Cardiac muscle cell (in vitro differentiated cells and primary cell): ENCODE data around the gene TMEM184C. TPM values are rescaled to one million over a fixed set of nuclear protein-coding genes. Genes with fewer than 3 reads are reported as not detected.

Source experiments
- DNase-seq, 2 donors: peaks; one replicate each; pipeline versions ENCODE4 v3.0.0 to v3.0.0-alpha.2; 2010 to 2017; ENCODE audit warnings: low read depth in 1 of 2, low spot score in 1 of 2
- H3K27ac ChIP-seq: fragments of 200-600 bp; sonication (generic); 2 replicates; pipeline ENCODE4 v1.5.1; 2016
- H3K27me3 ChIP-seq: fragments of 200-600 bp; sonication (generic); 2 replicates; pipeline ENCODE4 v1.6.0; 2016; ENCODE audit warnings: control low read depth
- H3K36me3 ChIP-seq: fragments of 200-600 bp; sonication (generic); 2 replicates; pipeline ENCODE4 v1.5.1; 2016; ENCODE audit warnings: control low read depth
- H3K4me1 ChIP-seq: fragments of 200-600 bp; sonication (generic); 2 replicates; pipeline ENCODE4 v1.8.1; 2017; ENCODE audit warnings: low read depth, mild to moderate bottlenecking, mixed run types
- H3K4me3 ChIP-seq: fragments of 200-600 bp; sonication (generic); 2 replicates; pipeline ENCODE4 v1.5.1; 2016; ENCODE audit warnings: mild to moderate bottlenecking
- H3K9me3 ChIP-seq: fragments of 200-600 bp; sonication (generic); 2 replicates; pipeline ENCODE4 v1.5.1; 2017; ENCODE audit warnings: low read depth, mild to moderate bottlenecking, control low read depth
- CTCF ChIP-seq: IDR thresholded peaks from 2 replicates; pipeline ENCODE4 v1.5.1; 2012; ENCODE audit warnings: low read depth, mild to moderate bottlenecking, low read length
- polyA plus RNA-seq: library from polyadenylated mRNA; unstranded; fragments of >200 nt; fragmentation: Nextera tagmentation; extraction: Ambion mirVana; gene quantifications from 2 replicates; pipeline ENCODE4 v1.2.1, GENCODE V29; 2016
- total RNA-seq: library from RNA; depleted of rRNA; stranded (reverse); fragments of >200 nt; gene quantifications from 2 replicates; pipeline ENCODE4 v1.2.3, GENCODE V29; 2016

Gene TMEM184C
- total and polyA plus RNA-seq, 2 experiments from 2014 or later = 30.7 to 32.3 TPM

DNA sequence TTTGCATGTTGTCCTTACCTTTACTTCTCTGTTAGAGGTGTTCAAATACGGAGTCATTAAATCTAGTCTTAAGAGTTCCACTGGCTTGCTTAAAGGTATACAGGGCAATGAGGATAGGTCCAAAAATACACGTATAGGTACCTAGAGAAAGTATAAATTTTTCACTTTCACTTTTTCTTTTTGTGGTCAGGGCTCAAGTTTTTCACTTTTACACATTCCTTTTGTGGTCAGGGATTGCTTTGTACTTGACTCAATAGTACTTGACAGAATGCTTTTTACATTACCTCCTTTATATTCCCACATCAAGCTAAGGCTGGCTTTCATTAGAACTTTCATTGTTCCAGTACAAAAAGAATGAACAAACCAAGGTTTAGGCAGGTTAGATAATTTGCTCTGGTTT is 21.7 kb downstream of the TMEM184C start:
- Histone ChIP-seq H3K4me3 (no peak overlapping the region), H3K4me1 (peaks cover 2% of the 10 kb centered on the region), H3K27ac (no peak overlapping the region), H3K36me3 (peaks cover 36% of the 10 kb centered on the region), H3K9me3 (no peaks in the 10 kb centered on the region), H3K27me3 (no peaks in the 10 kb centered on the region)
- no peak for TF ChIP-seq CTCF
- DNase-seq = peak in 1 of 2 donors; percentile 17

DNA sequence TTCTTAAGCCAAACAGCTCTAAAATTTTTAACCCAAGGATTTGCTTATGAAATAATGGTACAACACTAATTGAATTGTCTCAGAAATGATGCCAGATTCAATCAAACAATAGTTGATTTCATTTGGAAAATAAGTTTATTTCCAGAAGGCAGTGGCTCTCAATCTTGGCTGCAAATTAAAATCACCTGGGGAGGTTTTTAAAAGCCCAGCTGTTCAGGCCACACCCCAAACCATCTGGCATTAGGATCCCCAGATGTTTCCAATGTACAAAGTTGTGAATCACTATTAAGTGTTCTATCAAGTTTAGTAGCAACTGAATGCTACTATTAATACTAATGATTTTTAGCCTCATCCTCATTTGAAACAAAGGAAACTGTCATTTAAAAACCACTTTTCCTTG is 22.2 kb downstream of the TMEM184C start:
- no peak for DNase-seq
- Histone ChIP-seq H3K4me1 (peaks cover 6% of the 10 kb centered on the region), H3K4me3 (no peak overlapping the region), H3K27ac (no peak overlapping the region), H3K27me3 (no peaks in the 10 kb centered on the region), H3K36me3 (peaks cover 32% of the 10 kb centered on the region), H3K9me3 (no peaks in the 10 kb centered on the region)
- TF ChIP-seq CTCF = no peak

GRCh38 chr4:147640331-147640730 is 23.1 kb downstream of the TMEM184C start:
- Histone ChIP-seq H3K27ac (no peak overlapping the region), H3K4me3 (no peak overlapping the region), H3K36me3 (peaks cover 29% of the 10 kb centered on the region), H3K27me3 (no peaks in the 10 kb centered on the region), H3K4me1 (peaks cover 9% of the 10 kb centered on the region), H3K9me3 (no peaks in the 10 kb centered on the region)
- DNase-seq = no peak
- TF ChIP-seq CTCF = no peak

DNA sequence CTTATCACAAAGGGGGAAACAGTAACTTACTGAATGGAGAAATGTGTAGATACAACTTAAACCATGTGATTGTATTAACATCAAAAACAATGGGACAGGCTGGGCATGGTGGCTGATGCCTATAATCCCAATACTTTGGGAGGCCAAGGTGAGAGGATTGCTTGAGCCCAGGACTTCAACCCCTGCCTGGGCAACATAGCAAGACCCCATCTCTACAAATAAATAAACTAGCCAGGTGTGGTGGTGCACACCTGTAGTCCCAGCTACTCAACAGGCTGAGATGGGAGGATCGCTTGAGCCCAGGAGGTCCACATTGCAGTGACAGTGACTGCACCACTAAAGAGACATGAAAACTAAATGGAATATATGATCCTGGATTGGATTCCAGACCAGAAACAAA is 26.4 kb downstream of the TMEM184C start:
- H3K4me3 ChIP-seq = no peak overlapping the region
- no peaks in the 10 kb centered on the region for H3K27me3 ChIP-seq
- H3K27ac ChIP-seq = no peak overlapping the region
- H3K9me3 ChIP-seq = no peaks in the 10 kb centered on the region
- TF ChIP-seq CTCF = no peak
- no peak for DNase-seq
- peaks cover 3% of the 10 kb centered on the region for H3K36me3 ChIP-seq
- peaks cover 23% of the 10 kb centered on the region for H3K4me1 ChIP-seq

GRCh38 chr4:147644471-147644870 is 27.3 kb downstream of the TMEM184C start:
- H3K9me3 ChIP-seq = no peaks in the 10 kb centered on the region
- no peaks in the 10 kb centered on the region for H3K27me3 ChIP-seq
- no peak overlapping the region for H3K4me3 ChIP-seq
- TF ChIP-seq CTCF = no peak
- H3K36me3 ChIP-seq = peaks cover 3% of the 10 kb centered on the region
- peaks cover 27% of the 10 kb centered on the region for H3K4me1 ChIP-seq
- H3K27ac ChIP-seq = no peak overlapping the region
- no peak for DNase-seq

- TF ChIP-seq CTCF = no peak
- Histone ChIP-seq H3K4me1 (peaks cover 27% of the 10 kb centered on the region), H3K9me3 (no peaks in the 10 kb centered on the region), H3K4me3 (no peak overlapping the region), H3K36me3 (peaks cover 3% of the 10 kb centered on the region), H3K27me3 (no peaks in the 10 kb centered on the region), H3K27ac (no peak overlapping the region)
- DNase-seq = no peak
Measured at GRCh38 chr4:147645099-147645498, 27.9 kb downstream of the TMEM184C start.
